Measurements from ENCODE around the gene STARD6. TPM values are rescaled to one million over a fixed set of nuclear protein-coding genes. Genes with fewer than 3 reads are reported as not detected.

The STARD6 gene
- total RNA-seq, 1 donor from 2014 or later, result not detected

DNA sequence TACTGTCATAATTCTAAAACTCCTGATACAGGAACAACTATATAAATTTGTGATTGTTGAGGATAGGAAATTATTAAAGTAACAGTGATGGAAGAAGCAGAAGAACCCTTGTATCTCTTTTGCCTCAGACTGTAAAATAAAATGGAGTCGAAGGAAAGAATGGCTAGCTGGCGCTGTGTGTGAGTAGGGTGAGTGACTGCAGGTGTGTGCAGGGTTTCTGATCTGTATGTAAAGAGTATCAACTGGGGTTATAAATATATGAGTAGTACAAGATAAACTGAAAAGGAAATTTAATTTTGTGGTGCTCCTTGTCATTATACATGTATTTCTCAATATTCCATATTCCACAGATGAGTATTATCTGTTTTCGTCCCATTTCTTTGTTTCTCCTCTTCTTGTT lies 73.1 kb downstream of the STARD6 start:
- H3K27ac Mint-ChIP-seq (ENCODE audit: unreplicated experiment), result no peak overlapping the region

DNA sequence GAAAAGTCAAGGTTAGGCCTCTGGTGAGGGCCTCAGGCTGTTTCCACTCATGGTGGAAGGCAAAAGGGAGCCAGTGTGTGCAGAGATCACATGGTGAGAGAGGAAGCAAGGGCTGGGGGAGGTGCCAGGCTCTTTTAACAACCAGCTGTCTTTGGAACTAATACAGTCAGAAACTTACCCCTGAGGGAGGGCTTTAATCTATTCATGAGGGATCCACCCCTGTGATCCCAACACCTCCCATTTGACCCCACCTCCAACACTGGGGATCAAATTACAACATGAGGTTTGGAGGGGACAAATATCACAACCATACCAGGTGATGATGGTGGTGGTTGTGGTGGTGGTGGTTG lies 77.5 kb downstream of the STARD6 start:
- Mint-ChIP-seq H3K9me3 (ENCODE audit: unreplicated experiment) (no peaks in the 10 kb centered on the region), H3K27me3 (ENCODE audit: unreplicated experiment) (no peaks in the 10 kb centered on the region), H3K4me3 (ENCODE audit: unreplicated experiment) (no peak overlapping the region), H3K27ac (ENCODE audit: unreplicated experiment) (peak overlapping the region; percentile 84), H3K4me1 (ENCODE audit: low read depth, unreplicated experiment) (peaks cover 7% of the 10 kb centered on the region), H3K36me3 (ENCODE audit: unreplicated experiment) (no peaks in the 10 kb centered on the region)
- TF ChIP-seq, protein P1, sequence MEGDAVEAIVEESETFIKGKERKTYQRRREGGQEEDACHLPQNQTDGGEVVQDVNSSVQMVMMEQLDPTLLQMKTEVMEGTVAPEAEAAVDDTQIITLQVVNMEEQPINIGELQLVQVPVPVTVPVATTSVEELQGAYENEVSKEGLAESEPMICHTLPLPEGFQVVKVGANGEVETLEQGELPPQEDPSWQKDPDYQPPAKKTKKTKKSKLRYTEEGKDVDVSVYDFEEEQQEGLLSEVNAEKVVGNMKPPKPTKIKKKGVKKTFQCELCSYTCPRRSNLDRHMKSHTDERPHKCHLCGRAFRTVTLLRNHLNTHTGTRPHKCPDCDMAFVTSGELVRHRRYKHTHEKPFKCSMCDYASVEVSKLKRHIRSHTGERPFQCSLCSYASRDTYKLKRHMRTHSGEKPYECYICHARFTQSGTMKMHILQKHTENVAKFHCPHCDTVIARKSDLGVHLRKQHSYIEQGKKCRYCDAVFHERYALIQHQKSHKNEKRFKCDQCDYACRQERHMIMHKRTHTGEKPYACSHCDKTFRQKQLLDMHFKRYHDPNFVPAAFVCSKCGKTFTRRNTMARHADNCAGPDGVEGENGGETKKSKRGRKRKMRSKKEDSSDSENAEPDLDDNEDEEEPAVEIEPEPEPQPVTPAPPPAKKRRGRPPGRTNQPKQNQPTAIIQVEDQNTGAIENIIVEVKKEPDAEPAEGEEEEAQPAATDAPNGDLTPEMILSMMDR (IDR thresholded peaks at IDR 0.05; ENCODE audit: partially characterized antibody, unreplicated experiment), result no peak
- DNase-seq, result no peak

More for the DNA sequence above, 73.1 kb downstream of the STARD6 start:
- Mint-ChIP-seq H3K27me3 (ENCODE audit: unreplicated experiment) (no peaks in the 10 kb centered on the region), H3K9me3 (ENCODE audit: unreplicated experiment) (no peaks in the 10 kb centered on the region), H3K4me1 (ENCODE audit: low read depth, unreplicated experiment) (peaks cover 6% of the 10 kb centered on the region), H3K36me3 (ENCODE audit: unreplicated experiment) (peaks cover 8% of the 10 kb centered on the region), H3K4me3 (ENCODE audit: unreplicated experiment) (no peak overlapping the region)
- TF ChIP-seq, protein P1 (IDR thresholded peaks at IDR 0.05; ENCODE audit: partially characterized antibody, unreplicated experiment), result no peak
- DNase-seq, result no peak

DNA sequence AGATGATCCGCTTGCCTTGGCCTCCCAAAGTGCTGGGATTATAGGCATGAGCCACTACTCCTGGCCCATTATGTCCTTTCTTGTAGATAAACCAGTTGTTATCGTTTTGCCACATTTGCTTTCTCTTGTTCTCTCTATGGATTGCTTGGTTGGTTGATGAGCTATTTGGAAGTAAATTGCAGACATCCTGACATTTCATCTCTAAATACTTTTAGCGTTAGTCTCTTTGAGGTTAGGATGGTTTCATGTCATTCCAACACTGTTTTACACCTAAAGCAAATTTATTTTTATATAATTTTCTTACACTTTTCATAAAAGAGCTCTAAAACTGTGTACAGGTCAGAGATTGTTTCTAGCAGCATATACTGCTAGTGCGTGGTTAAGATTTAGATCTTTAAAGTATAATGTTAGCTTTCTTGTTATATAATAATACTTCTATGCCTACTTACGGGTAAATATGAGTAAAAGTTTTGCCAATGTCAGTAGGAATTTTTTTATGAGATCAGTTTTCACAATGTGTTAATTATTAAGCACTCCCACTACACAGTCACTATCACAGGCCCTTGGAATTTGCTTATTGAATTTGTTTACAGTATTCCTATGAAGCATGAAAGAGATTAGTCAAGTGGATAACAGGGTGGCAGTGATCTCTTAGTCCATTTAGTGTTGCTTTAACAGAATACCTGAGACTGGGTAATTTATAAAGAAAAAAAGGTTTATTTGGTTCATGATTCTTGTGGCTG lies 78.0 kb downstream of the STARD6 start:
- Mint-ChIP-seq H3K27ac (ENCODE audit: unreplicated experiment) (peak overlapping the region; percentile 84), H3K36me3 (ENCODE audit: unreplicated experiment) (no peaks in the 10 kb centered on the region), H3K4me3 (ENCODE audit: unreplicated experiment) (no peak overlapping the region), H3K9me3 (ENCODE audit: unreplicated experiment) (no peaks in the 10 kb centered on the region), H3K4me1 (ENCODE audit: low read depth, unreplicated experiment) (peaks cover 7% of the 10 kb centered on the region), H3K27me3 (ENCODE audit: unreplicated experiment) (no peaks in the 10 kb centered on the region)
- TF ChIP-seq, protein P1 (IDR thresholded peaks at IDR 0.05; ENCODE audit: partially characterized antibody, unreplicated experiment), result no peak
- no peak for DNase-seq

DNA sequence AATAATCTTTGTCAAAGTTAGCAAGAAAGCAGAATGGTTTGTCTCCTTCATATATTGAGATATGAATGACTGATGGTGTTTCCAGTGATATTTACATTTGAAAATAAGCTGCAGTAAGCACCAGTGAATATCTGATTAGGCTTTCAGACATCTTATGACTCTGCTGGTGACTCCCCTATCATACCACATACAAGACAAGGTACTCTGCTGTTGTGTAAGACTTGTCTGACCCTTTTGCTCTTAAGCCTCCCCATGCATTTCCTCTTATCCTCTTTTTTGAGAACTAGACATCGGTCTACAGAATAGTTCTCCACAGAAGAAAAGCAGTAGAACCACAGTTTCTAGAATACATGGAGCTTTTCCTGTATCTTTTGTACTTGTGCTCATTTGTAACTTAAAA lies 79.0 kb downstream of the STARD6 start:
- no peak for DNase-seq
- TF ChIP-seq, protein P1 (IDR thresholded peaks at IDR 0.05; ENCODE audit: partially characterized antibody, unreplicated experiment), result no peak
- Mint-ChIP-seq H3K36me3 (ENCODE audit: unreplicated experiment) (no peaks in the 10 kb centered on the region), H3K4me3 (ENCODE audit: unreplicated experiment) (no peak overlapping the region), H3K27me3 (ENCODE audit: unreplicated experiment) (no peaks in the 10 kb centered on the region), H3K4me1 (ENCODE audit: low read depth, unreplicated experiment) (peaks cover 7% of the 10 kb centered on the region), H3K27ac (ENCODE audit: unreplicated experiment) (no peak overlapping the region), H3K9me3 (ENCODE audit: unreplicated experiment) (no peaks in the 10 kb centered on the region)

DNA sequence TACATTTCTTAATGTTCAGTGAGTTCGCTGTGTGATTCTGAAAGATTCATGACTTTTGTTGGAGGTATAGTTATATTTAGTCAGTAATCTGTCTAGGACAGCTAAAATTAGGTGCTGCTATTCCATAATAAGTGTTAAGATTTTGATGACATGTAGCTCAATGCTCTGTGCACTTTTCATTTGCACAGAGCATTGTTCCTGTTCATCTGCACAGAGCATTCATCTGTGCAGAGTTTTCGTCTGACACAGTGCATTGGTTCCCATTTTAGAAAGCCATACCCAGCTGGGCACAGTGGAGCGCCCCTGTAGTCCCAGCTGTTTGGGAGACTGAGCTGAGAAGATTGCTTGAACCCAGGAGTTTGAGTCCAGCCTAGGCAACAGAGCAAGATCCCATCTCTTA lies 79.8 kb downstream of the STARD6 start:
- Mint-ChIP-seq H3K36me3 (ENCODE audit: unreplicated experiment) (no peaks in the 10 kb centered on the region), H3K27ac (ENCODE audit: unreplicated experiment) (no peak overlapping the region), H3K4me3 (ENCODE audit: unreplicated experiment) (no peak overlapping the region), H3K4me1 (ENCODE audit: low read depth, unreplicated experiment) (peaks cover 7% of the 10 kb centered on the region), H3K9me3 (ENCODE audit: unreplicated experiment) (no peaks in the 10 kb centered on the region), H3K27me3 (ENCODE audit: unreplicated experiment) (no peaks in the 10 kb centered on the region)
- TF ChIP-seq, protein P1 (IDR thresholded peaks at IDR 0.05; ENCODE audit: partially characterized antibody, unreplicated experiment), result no peak
- DNase-seq, result no peak

Data from glutamatergic neuron (in vitro differentiated cells).